ENCODE data around the gene PPFIBP1. TPM values are rescaled to one million over a fixed set of nuclear protein-coding genes. Genes with fewer than 3 reads are reported as not detected.

Gene PPFIBP1
- total RNA-seq, 3 donors from 2014 or later, result 37.0 to 79.4 (median 40.4) TPM

GRCh38 chr12:27549801-27550652 lies 26.0 kb downstream of the PPFIBP1 start:
- intact Hi-C loops (cut with DNase I, micrococcal nuclease), result no loop called here
- Histone ChIP-seq H3K36me3 (ENCODE audit: low read depth) (no peaks in the 10 kb centered on the region), H3K4me3 (no peak overlapping the region), H3K9me3 (no peaks in the 10 kb centered on the region), H3K4me1 (ENCODE audit: low read depth) (no peaks in the 10 kb centered on the region)
- peak; percentile 92 for ATAC-seq
- peak; percentile 46 to 77 (median 51) for DNase-seq
- TF ChIP-seq, protein P1, sequence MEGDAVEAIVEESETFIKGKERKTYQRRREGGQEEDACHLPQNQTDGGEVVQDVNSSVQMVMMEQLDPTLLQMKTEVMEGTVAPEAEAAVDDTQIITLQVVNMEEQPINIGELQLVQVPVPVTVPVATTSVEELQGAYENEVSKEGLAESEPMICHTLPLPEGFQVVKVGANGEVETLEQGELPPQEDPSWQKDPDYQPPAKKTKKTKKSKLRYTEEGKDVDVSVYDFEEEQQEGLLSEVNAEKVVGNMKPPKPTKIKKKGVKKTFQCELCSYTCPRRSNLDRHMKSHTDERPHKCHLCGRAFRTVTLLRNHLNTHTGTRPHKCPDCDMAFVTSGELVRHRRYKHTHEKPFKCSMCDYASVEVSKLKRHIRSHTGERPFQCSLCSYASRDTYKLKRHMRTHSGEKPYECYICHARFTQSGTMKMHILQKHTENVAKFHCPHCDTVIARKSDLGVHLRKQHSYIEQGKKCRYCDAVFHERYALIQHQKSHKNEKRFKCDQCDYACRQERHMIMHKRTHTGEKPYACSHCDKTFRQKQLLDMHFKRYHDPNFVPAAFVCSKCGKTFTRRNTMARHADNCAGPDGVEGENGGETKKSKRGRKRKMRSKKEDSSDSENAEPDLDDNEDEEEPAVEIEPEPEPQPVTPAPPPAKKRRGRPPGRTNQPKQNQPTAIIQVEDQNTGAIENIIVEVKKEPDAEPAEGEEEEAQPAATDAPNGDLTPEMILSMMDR (IDR thresholded peaks at IDR 0.05), result no peak

DNA sequence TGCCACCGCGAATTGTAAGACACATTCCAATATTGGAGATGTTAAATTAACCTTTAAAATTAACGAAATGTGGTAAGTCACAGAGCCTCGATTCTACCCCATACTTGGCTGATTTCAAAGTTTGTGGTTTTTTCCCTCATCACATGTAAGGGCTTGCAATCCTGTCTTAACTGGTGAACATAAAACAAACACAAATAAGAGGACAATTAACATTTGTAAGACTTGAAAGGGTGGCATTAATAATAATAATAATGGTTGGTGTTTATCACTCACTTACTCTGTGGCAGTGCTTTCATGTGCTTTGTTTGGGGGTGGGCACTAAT lies 26.6 kb downstream of the PPFIBP1 start:
- no peak for ATAC-seq
- TF ChIP-seq, protein P1 (IDR thresholded peaks at IDR 0.05), result no peak
- no peak overlapping the region for H3K4me3 ChIP-seq
- intact Hi-C loops (cut with DNase I, micrococcal nuclease), result no loop called here
- no peaks in the 10 kb centered on the region for H3K4me1 ChIP-seq (ENCODE audit: low read depth)
- no peaks in the 10 kb centered on the region for H3K9me3 ChIP-seq
- no peaks in the 10 kb centered on the region for H3K36me3 ChIP-seq (ENCODE audit: low read depth)
- no peak for DNase-seq

GRCh38 chr12:27551172-27551840 lies 27.3 kb downstream of the PPFIBP1 start:
- Histone ChIP-seq H3K4me3 (no peak overlapping the region), H3K36me3 (ENCODE audit: low read depth) (no peaks in the 10 kb centered on the region), H3K9me3 (no peaks in the 10 kb centered on the region), H3K4me1 (ENCODE audit: low read depth) (no peaks in the 10 kb centered on the region)
- DNase-seq (no peak), ATAC-seq (no peak)
- TF ChIP-seq, protein P1 (IDR thresholded peaks at IDR 0.05), result no peak
- intact Hi-C loops (cut with DNase I, micrococcal nuclease), result no loop called here

DNA sequence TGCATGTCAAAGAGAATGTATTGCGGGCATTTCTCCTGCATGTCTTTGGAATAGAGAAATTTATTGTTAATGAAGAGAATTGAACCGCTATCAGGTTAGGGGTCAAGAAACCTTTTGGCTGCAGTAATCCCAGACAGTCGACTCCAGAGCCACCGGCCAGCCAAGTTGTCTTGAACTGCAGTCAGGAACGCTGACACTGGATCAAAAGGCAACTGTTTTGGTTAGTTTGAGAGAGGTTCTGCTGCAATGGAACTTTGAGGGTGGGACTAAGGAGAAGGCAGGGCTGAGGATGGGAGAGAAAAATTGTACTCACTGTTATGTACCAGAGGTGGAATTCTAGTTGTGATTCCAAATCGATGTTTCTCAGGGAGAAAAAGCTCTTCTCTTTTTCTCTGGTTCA lies 28.2 kb downstream of the PPFIBP1 start:
- DNase-seq, result no peak
- Histone ChIP-seq H3K9me3 (no peaks in the 10 kb centered on the region), H3K4me1 (ENCODE audit: low read depth) (no peaks in the 10 kb centered on the region), H3K36me3 (ENCODE audit: low read depth) (no peaks in the 10 kb centered on the region), H3K4me3 (no peak overlapping the region)
- TF ChIP-seq, protein P1 (IDR thresholded peaks at IDR 0.05), result no peak
- ATAC-seq, result no peak
- intact Hi-C loops (cut with DNase I, micrococcal nuclease), result no loop called here

GRCh38 chr12:27552886-27553560 lies 29.0 kb downstream of the PPFIBP1 start:
- ATAC-seq (no peak), DNase-seq (no peak)
- H3K9me3 ChIP-seq, result no peaks in the 10 kb centered on the region
- TF ChIP-seq, protein P1 (IDR thresholded peaks at IDR 0.05), result no peak
- no peaks in the 10 kb centered on the region for H3K36me3 ChIP-seq (ENCODE audit: low read depth)
- intact Hi-C loops (cut with DNase I, micrococcal nuclease), result no loop called here
- H3K4me3 ChIP-seq, result no peak overlapping the region
- no peaks in the 10 kb centered on the region for H3K4me1 ChIP-seq (ENCODE audit: low read depth)

Measured in mucosa of descending colon (tissue), 3 donors.